ENCODE results near the gene TMEM120B. TPM values are rescaled to one million over a fixed set of nuclear protein-coding genes. Genes with fewer than 3 reads are reported as not detected.
"Not testable (repeated sequence)": the region's sequence is repeated elsewhere in the genome, so short reads cannot be mapped to it uniquely, and the experiment has no call there.

Gene TMEM120B
- total and polyA plus RNA-seq, 2 of the 4 experiments (the other 2 are of a cell fraction): 10.6 to 18.4 TPM

DNA sequence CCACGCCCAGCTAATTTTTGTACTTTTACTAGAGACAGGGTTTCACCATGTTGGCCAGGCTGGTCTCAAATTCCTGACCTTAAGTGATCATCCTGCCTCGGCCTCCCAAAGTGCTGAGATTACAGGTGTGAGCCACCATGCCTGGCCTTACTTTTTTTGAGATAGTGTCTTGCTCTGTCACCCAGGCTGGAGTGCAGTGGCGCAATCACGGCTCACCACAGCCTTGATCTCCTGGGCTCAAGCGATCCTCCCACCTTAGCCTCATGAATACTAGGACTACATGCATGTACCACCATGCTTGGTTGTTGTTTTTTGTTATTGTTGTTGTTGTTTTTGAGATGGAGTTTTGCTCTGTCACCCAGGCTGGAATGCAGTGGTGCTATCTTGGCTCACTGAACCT, 33.0 kb downstream of the TMEM120B start:
- H3K9me1 ChIP-seq (ENCODE audit: insufficient read depth, low read length); H2BK120ac ChIP-seq (ENCODE audit: low read depth, low read length); H2AK5ac ChIP-seq (ENCODE audit: low read depth, low read length); H3K4me3 ChIP-seq (ENCODE audit: insufficient read depth, low read depth, low read length); H3K4ac ChIP-seq (ENCODE audit: low read depth, low read length); H2BK5ac ChIP-seq (ENCODE audit: low read depth, low read length, poor library complexity, severe bottlenecking); H3K56ac ChIP-seq (ENCODE audit: extremely low read depth, insufficient read depth, low read length); ATAC-seq (ENCODE audit: low read depth); H3K18ac ChIP-seq (ENCODE audit: low read depth, low read length); DNase-seq; H2AFZ ChIP-seq (replicated peaks; ENCODE audit: low read length, poor library complexity); H3K4me2 ChIP-seq (ENCODE audit: low read depth, low read length); H3K9me3 ChIP-seq (ENCODE audit: control insufficient read depth, insufficient read depth, low read length); H4K20me1 ChIP-seq (ENCODE audit: insufficient read depth, low read length); H4K8ac ChIP-seq (ENCODE audit: low read depth in 2 of 2, low read length in 2 of 2); H4K5ac ChIP-seq (ENCODE audit: low read depth, low read length); H3K27me3 ChIP-seq (ENCODE audit: control insufficient read depth, insufficient read depth, low read length); POLR2A ChIA-PET (ENCODE audit: unreplicated experiment); H2BK20ac ChIP-seq (ENCODE audit: low read depth, low read length); H3K27ac ChIP-seq (ENCODE audit: insufficient read depth, low read length); in situ Hi-C loops (cut with MboI; ENCODE audit: low sequenced_read_pairs); H2BK15ac ChIP-seq (ENCODE audit: low read depth, low read length); BruUV-seq (replicated peaks); CTCF ChIA-PET; H4K91ac ChIP-seq (ENCODE audit: insufficient read depth, low read depth, low read length); dilution Hi-C loops (cut with HindIII; ENCODE audit: low sequenced_read_pairs, unreplicated experiment); intact Hi-C loops (cut with micrococcal nuclease); H3K23ac ChIP-seq (ENCODE audit: low read depth, low read length); H2AK9ac ChIP-seq (replicated peaks; ENCODE audit: low read depth, low read length, poor library complexity); H3K9ac ChIP-seq (ENCODE audit: low read depth, low read length); H3K14ac ChIP-seq (replicated peaks; ENCODE audit: low read depth, low read length): not testable (repeated sequence)
- 100% methylated on average over 2 of the region's 5 CpGs; no CpG with 5 or more reads in 1 of the 2 experiments for WGBS, 2 experiments (ENCODE audit: extremely low coverage in 2 of 2, insufficient read length in 1 of 2)
- Histone ChIP-seq H3K4me1 (ENCODE audit: control insufficient read depth, insufficient read depth, low read length) (peaks cover 14% of the 10 kb centered on the region), H3K79me1 (ENCODE audit: low read depth in 1 of 2, low read length in 2 of 2) (peaks cover 11 to 49% of the 10 kb centered on the region in 2 experiments), H3K36me3 (ENCODE audit: control insufficient read depth, insufficient read depth, low read length) (peaks cover 17% of the 10 kb centered on the region)

All from IMR-90 (cell line).